Ureter (tissue), 1 donor: ENCODE data around the gene TMCO4. TPM values are rescaled to one million over a fixed set of nuclear protein-coding genes. Genes with fewer than 3 reads are reported as not detected.

Experiments
- DNase-seq: peaks from one replicate; pipeline ENCODE4 v3.0.0-alpha.2; 2020; ENCODE audit warnings: low spot score
- total RNA-seq: library from RNA; stranded (reverse); gene quantifications from one replicate; pipeline ENCODE4 v1.2.4, GENCODE V29; 2023
- donor health status: DM: yes; HTN: yes; CAD: no.

TMCO4 gene
- total RNA-seq, 1 donor from 2014 or later, result 60.8 TPM

DNA sequence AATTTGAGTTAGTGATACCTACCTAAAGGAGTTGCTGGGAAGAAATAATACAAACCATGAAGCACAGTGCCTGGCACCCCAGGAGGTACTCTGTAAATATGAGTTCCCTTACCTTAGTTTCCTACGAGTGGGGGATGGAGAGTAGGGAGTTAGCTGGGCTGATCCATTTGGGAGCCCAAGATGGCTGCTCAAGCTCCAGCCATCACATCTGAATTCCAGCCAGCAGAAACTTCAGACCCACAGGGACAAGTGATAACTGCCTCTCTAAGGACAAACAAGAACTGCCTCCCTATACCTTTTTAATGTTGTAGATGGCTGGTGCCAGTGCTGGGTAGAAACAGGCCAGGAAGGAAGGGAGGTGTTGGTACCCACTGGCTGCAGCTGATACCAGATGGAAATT lies 112.3 kb downstream of the TMCO4 start:
- DNase-seq, result no peak

- no peak for DNase-seq
Measured at GRCh38 chr1:19685994-19686393, 113.7 kb downstream of the TMCO4 start.

GRCh38 chr1:19684677-19685076 lies 115.0 kb downstream of the TMCO4 start:
- DNase-seq, result no peak

GRCh38 chr1:19683351-19683750 lies 116.4 kb downstream of the TMCO4 start:
- no peak for DNase-seq

- no peak for DNase-seq
Measured at GRCh38 chr1:19682901-19683300, 116.8 kb downstream of the TMCO4 start.

DNA sequence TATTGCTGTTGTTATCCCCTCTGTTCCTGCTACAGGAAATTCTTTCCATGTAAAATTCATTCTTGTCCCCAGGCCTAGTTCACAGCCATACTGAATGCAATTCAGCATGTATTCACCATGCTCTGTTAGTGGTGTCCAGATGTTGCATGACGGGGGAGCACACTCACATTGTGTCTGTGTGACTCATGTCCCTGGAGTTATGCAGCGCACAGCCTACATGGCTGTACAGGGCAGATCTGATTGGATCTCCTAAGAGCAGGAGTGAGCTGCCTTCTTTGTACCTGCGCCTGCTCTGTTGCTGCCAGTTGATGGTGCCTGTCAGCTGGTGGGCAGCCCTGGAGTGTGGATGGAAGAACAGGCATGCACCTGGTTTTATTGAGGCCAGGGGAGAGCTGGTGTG lies 117.5 kb downstream of the TMCO4 start:
- DNase-seq, result no peak

- DNase-seq, result no peak
Measured at GRCh38 chr1:19680644-19681043, 119.1 kb downstream of the TMCO4 start.

GRCh38 chr1:19679691-19680090 lies 120.0 kb downstream of the TMCO4 start:
- no peak for DNase-seq

GRCh38 chr1:19678931-19679453 lies 120.7 kb downstream of the TMCO4 start:
- no peak for DNase-seq

- no peak for DNase-seq
Measured at GRCh38 chr1:19678493-19678892, 121.2 kb downstream of the TMCO4 start.

DNA sequence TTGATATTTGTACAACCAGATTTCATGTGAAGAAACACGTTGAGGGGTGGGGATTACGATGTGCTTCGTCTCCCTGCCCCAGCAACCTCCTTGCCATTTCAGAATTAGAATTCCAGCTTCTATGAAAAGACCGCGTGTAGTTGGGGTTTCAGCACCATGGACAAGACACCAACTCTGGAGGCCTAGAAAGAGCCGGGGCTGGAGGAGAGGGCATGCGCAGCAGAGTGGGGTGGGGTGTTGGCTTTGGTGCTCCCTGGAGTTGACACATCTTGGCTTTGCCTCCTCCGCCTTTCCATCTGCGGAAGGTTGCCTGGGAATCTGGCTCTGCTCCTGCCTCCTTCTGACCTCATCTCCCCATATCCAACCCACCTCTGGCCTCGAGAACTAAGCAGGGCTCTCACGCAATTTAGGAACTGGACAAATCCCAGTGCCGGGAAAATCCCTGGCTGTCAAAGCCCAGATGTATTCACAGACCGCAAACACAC lies 123.2 kb downstream of the TMCO4 start:
- DNase-seq, result peak; percentile 71

GRCh38 chr1:19675797-19676196 lies 123.9 kb downstream of the TMCO4 start:
- no peak for DNase-seq

DNA sequence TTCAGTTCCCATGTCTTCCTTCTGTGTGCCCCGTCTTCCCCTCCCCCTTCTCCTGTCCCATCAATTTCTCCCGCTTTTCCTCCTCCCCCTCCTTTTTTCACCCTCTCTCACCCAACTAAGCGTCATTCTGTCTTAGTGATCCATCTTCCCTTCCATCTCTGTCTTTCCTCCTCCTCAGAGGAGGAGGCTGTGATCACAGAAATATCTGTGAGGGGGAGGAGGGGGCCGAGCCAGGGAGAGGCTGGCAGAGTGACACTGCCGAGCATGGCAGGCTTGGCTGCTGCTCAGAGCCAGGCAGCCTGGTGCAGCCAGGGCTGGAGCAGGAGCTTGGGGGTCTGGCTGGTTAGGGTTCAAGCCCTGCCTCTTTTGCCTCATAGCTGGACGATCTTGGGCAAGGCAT lies 127.5 kb downstream of the TMCO4 start:
- no peak for DNase-seq

DNA sequence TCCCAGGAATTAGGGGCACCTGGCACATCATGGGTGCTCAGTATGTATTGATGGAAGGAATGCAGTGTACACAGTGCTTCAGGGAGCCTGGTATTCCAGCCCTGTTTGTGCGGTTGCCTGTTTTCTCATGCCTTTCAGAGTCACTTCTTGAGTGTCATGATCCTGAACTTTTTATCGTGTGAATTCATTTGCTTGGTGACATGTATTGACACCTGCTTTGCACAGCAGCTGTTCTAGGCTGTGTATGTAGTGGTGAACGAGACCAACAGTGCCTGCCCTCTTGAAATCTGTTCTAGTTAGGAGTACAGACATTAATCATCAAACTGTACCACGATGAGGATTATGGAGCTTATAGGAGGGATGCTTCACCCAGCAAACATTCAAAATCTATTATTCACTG lies 128.9 kb downstream of the TMCO4 start:
- DNase-seq, result no peak

DNA sequence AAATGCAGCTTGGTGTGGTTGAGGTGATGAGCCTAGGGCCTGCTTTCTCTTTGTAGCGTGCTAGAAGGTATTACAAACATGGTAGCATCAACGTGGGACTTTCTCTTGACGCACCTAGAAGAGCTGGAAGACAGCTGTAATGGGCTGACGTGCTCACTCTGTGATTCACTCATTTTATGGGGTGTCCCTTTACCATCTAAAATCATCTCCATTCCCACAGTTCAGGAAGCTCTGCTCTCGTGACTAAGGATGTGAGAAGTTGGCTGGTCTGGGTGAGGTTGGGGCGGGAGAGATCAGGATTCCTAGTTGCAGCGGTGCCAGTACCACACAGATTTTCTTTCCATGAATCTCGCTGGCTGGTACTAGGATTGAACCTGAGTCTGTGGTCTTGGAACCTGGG lies 130.8 kb downstream of the TMCO4 start:
- DNase-seq, result no peak

- DNase-seq, result no peak
Measured at GRCh38 chr1:19665496-19666465, 133.9 kb downstream of the TMCO4 start.

GRCh38 chr1:19665186-19665495 lies 134.6 kb downstream of the TMCO4 start:
- DNase-seq, result no peak

GRCh38 chr1:19664453-19665185 lies 135.1 kb downstream of the TMCO4 start, which contains the start of gene HTR6:
TSS of gene HTR6 (plus strand) at chr1:19664875. CDS start at chr1:19665754, 879 bp downstream.
- no peak for DNase-seq

- DNase-seq, result no peak
Measured at GRCh38 chr1:19662313-19662712, 137.4 kb downstream of the TMCO4 start.

DNA sequence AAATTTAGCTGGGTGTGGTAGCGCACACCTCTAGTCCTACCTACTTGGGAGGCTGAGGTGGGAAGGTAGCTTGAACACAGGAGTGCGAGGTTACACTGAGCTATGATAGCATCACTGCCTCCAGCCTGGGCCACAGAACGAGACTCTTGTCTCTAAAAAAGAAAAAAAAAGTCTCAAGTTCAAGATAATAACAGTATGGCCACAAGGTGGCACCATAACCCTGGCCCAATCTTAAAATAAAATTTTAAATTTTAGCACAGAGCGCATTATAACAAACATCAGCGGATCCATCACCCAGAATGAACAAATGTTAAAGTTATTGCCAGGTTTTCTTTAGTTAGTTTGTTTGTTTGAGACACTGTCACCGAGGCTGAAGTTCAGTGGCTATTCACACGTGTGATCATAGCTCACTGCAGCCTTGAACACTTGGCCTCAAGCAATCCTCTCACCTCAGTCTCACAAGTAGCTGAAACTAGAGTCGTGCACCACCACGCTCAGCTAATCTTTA lies 137.9 kb downstream of the TMCO4 start:
- DNase-seq, result no peak

GRCh38 chr1:19658186-19658585 lies 141.5 kb downstream of the TMCO4 start:
- no peak for DNase-seq

- no peak for DNase-seq
Measured at GRCh38 chr1:19657511-19657910, 142.2 kb downstream of the TMCO4 start.
